GM19438 (cell line): ENCODE measurements around the gene USP35.
"Not testable (repeated sequence)": the region's sequence is repeated elsewhere in the genome, so short reads cannot be mapped to it uniquely, and the experiment has no call there.

Experiments used
- ATAC-seq: cut with Tn5 transposase; IDR thresholded peaks from one replicate; pipeline ENCODE4 v1.9.1; 2021; ENCODE audit warnings: low read depth; ENCODE audit not compliant: unreplicated experiment

Gene USP35

DNA sequence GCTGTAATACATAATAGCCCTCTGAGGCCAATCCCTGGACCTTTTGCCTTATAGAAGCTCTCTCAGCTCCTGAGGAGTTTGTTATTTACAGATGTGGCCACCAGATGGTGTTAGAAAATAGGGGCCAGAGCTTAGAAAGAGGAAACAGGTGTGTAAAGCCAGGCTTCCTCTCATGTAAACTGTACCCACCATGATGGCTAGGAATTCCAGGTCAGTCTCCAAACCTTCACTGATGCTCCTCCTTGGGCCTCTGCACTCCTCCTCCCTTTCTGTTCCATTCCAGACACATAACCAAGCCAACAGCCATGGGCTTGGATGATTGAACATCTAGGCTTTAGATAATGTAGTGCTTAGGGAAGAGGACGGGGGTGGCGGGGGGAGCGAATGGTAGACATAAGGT, 39.7 kb downstream of the USP35 start:
- no peak for ATAC-seq

DNA sequence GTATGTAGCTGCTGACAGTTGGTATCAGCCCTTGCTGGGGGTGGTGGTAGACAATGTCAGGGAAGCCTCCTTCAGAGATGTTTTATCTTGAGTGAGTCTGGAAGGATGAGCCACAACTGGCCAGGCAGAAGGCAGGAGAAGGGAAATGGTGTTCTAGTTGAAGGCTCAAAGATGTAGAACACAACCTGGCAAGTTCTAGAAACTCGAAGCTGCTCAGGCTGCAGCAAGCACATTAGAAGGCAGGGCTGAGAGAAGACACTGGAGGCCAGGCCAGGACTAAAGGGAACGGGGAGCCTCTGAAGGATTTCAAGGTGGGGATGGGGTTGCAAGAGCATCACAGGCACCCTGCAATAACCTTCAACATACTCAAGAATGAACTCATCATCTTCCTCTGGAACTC, 40.4 kb downstream of the USP35 start:
- ATAC-seq: no peak

DNA sequence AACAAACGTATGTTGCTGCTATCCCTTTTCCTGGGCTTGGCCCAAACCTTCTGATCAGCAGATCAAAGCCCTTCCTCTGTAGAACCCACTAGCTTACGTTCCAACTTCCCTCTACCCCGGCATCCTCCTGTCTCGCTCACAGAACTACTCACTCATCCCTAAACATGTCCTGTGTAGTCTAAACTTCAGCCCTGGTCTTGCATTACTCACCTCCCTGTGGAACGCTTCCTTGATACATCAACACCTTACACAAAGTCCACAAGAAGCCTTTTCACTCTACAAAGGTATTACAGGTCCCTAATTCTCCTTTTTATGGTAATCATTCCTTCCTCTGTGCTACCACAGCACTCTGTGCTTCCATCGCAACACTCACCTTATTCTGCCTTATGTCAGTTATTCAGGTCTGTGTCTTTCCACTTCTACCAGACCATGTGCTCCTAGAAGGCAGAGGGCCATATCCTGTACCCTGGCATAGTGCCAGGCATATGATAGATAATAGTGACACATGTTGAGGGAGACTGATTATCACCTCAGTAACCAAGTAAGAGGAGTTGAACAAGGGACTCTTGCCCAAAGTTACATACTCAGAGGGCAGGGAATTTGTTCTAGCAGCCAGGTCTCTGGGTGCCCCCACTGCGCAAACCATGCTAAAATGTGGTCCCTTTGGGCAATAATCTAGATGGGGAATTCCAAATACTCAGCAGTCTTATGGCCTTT, 41.6 kb downstream of the USP35 start:
- ATAC-seq: no peak

DNA sequence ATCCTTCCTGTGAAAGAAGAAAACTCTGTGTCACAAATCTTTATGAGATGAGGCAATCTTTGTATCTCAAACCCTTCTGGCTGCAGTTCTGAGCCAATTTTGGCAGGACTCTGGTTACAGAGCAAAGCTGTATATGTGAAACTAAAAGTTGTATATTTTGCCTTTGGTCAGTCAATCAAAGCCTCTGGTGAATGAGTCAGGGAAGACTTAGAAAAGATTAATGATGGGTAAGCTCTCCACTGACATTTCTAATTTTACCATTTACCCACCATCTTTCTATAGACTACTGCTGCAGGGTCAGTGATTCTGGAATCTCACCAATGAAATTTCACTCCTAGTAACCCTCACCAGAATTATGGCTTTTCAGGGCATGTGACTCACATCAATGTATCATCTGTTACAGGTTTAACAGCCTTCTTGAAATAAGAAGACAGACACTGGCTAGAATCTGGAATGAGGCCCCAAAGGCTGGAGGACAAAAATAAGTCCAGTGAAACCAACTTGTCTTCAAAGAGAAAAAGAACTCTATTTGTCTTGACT, 43.3 kb downstream of the USP35 start:
- ATAC-seq: no peak

DNA sequence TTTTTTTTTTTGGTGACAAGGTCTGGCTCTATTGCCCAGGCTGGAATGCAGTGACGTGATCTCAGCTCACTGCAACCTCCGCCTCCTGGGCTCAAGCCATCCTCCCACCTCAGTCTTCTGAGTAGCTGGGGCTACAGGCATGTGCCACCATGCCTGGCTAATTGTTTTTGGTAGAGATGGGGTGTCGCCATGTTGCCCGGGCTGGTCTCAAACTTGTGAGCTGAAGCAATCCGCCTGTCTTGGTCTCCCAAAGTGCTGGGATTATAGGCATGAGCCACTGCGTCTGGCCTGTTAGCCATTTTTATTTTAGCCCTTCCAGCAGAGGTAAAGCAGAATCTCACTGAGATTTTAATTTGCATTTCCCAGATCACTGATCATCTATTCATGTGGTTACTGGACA, 44.3 kb downstream of the USP35 start:
- ATAC-seq: not testable (repeated sequence)

- no peak for ATAC-seq
Observed at GRCh38 chr11:78234006-78234405, 45.3 kb downstream of the USP35 start.

DNA sequence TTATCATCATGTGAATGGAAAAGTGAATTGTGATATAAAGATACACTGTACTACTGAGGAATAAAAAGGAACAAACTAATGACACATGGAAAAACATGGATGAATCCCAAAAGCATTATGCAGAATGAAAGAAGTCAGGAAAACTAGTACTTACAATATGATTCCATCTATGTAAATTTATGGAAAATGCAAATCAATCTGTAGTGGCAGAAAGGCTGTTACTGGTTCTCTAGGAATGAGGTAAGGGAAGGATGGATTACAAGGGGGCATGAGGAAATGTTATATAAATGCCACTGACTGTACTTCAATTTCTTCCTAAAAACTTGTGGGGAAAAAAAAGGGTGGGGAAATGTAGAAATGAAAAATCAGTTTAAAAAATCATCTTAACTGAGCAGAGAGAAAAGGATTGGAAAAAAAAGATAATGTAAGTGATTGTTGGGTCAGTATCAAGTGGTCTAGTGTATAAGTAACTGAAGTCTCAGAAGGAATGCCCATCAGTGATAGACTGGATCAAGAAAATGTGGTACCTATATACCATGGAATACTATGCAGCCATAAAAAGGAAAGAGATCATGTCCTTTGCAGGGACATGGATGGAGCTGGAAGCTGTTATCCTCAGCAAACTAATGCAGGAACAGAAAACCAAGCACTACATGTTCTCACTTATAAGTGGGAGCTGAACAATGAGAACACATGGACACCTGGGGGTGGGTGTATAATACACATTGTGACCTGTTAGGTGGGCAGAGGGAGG, 48.8 kb downstream of the USP35 start:
- no peak for ATAC-seq

GRCh38 chr11:78239781-78240180, 51.1 kb downstream of the USP35 start:
- no peak for ATAC-seq

GRCh38 chr11:78241475-78241874, 52.8 kb downstream of the USP35 start:
- ATAC-seq: no peak

DNA sequence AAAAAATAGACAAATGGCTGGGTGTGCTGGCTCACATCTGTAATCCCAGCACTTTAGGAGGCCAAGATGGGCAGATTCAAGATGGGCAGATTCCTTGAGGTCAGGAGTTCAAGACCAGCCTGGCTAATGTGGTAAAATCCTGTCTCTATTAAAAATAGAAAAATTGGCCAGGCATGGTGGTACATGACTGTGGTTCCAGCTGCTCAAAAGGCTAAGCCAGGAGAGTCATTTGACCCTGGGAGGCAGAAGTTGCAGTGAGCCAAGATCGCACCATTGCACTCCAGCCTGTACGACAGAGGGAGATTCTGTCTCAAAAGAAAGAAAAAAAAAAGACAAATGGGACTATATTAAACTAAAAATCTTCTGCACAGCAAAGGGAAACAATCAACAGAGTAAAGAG, 55.4 kb downstream of the USP35 start:
- no peak for ATAC-seq

- ATAC-seq: no peak
Observed at GRCh38 chr11:78244546-78245255, 56.0 kb downstream of the USP35 start.

DNA sequence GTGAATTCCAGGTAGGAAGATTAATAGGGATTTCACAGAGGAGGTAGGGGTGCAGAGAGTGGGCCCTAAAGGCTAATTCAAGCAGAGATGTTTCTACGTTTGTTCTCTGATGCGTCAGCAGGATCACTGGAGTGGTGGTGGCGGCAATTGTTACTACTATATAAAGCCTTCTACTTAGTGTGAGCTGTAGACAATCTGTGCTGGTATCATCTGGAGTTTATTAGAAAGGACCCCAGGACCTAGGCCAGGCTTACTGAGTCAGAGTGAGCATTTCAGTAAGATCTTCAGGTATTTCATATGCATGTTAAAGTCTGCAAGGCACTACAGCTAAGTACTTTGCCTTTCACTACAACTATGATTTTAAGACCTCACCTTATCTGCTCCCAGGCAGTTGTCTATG, 59.5 kb downstream of the USP35 start:
- ATAC-seq: no peak

- ATAC-seq: no peak
Observed at GRCh38 chr11:78248903-78249302, 60.2 kb downstream of the USP35 start.

DNA sequence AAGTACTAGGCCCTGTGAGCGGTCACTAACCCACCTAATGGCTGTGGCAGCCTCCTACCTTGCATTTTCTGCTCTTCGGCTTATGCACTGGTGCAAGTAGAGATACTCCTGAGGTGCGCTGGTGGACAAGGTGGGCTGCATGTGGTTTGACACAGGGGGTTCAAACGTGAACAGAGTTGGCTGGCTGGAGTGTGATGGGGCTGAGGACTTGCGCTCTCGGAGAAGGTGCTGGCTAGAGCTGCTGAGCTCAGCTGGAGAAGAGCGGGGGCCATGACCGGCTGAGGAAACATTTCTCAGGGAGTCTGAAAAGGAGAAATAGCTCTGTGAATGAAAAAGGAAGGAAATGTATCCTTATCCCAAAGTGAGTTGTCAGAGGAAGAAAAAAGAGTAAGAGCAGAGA, 61.4 kb downstream of the USP35 start:
- ATAC-seq: no peak

DNA sequence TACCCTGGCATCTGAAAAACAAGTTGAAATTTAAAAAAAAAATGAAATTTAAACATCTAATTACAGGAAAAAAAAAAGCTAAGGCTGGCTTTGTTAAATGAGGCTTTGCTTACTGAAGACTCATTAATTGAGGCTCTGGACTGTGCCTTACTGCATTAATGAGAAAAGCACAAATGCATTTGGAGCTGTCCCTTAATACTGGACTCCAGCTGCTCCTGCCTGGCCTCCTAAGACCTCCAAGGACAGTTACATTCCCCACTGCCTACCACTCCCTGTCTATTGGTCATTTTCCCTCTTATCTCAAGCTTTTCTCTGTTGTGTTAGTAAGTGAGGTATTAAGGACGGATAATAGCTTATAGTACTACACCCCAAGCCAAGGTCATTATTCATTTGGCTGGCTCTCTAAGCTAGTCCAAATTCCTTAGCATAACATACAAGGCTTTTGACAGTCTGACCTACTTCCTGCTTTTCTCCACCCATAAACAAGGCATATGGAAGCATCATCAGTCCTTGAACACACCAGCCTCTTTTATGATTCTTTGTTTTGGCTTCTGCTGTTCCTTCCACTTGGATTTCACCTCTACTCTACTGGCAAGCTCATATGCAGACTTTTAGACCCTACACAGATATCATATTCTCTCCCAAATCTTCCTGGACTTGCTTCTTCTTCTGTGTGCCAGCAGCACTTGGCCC, 62.5 kb downstream of the USP35 start:
- ATAC-seq: no peak

DNA sequence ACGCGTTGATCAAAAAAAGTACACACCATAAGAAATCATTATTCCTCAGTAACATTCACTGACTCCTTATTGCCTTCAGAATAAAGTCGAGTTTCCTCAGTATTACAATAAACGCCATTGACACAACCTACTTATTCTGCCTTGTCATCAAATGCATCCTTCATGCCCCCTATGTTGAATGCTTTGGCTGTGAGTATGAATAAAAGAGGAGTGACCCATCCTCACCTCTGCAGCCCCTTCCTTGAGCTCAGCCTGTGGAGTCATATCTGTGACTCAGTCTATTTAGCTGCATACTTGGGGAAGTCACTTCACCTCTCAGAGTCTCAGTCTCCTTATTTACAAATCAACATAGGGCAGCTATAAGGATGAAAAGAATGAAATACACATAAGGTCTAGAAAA, 65.1 kb downstream of the USP35 start:
- ATAC-seq: no peak

- ATAC-seq: no peak
Observed at GRCh38 chr11:78254268-78254667, 65.5 kb downstream of the USP35 start.

DNA sequence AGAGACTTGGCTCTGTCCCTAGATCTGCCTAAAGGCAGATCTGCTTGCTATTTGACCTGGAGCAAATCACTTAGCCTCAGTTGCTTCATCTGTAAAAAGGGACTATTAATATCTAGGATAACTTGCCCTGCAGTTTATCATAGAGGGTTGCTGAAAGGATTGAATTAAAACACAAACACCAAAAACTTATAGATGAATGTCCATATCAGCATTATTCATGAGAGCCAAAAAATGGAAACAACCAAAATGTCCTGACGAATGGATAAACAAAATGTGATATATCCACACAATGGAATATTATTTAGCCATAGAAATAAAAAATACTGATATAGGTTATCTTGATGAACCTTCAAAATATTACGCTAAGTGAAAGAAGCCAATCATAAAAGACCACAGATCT, 67.2 kb downstream of the USP35 start:
- no peak for ATAC-seq

GRCh38 chr11:78256962-78257361, 68.2 kb downstream of the USP35 start:
- ATAC-seq: no peak

DNA sequence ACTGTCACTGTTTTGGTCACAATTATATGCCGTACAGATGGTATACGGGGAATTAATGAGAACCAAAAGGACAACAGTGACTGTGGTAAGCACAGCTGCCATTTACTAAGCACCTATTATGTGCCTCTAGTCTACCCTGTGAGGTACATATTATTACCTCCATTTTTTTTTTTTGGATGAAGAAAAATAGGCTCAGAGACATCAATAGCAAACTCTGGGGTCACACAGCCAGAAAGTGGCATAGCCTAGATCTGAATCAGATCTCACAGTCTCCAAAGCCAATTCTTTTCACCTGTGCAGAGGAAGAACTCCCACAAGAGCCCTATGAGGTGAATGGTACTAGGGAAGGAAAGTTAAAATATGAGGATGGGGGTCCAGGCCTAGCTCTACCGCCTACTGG, 68.9 kb downstream of the USP35 start:
- no peak for ATAC-seq
